ENCODE measurements around the gene WASHC4.

WASHC4 gene

GRCh38 chr12:105194947-105195346 is 87.4 kb downstream of the WASHC4 start:
- H3K9ac ChIP-seq (ENCODE audit: low read depth, low read length), result no peak overlapping the region
- H2AFZ ChIP-seq (ENCODE audit: low read depth, low read length), result no peak overlapping the region
- no peaks in the 10 kb centered on the region for H3K9me3 ChIP-seq (ENCODE audit: insufficient read depth, low read length, severe bottlenecking)
- H3K36me3 ChIP-seq (ENCODE audit: insufficient read depth, low read length), result peaks cover 66% of the 10 kb centered on the region
- TF ChIP-seq CTCF (IDR thresholded peaks at IDR 0.05; ENCODE audit: borderline replicate concordance, extremely low read depth, low read length, poor library complexity, severe bottlenecking), result no peak
- no peak for TF ChIP-seq EZH2 (IDR thresholded peaks at IDR 0.05; ENCODE audit: borderline replicate concordance, low read depth, low read length, severe bottlenecking)
- H3K4me1 ChIP-seq (ENCODE audit: insufficient read depth, low read length), result no peaks in the 10 kb centered on the region
- no peak overlapping the region for H3K4me3 ChIP-seq (ENCODE audit: low read depth in 1 of 2, low read length in 2 of 2)
- H3K4me2 ChIP-seq (ENCODE audit: insufficient read depth, low read length), result no peak overlapping the region
- no peaks in the 10 kb centered on the region for H3K27me3 ChIP-seq (ENCODE audit: insufficient read depth, low read length, poor library complexity)
- no peaks in the 10 kb centered on the region for H3K79me2 ChIP-seq (ENCODE audit: insufficient read depth, low read length)
- no peak for ATAC-seq (ENCODE audit: insufficient read depth, low read depth)
- H3K27ac ChIP-seq (ENCODE audit: low read length), result no peak overlapping the region
- no peak for DNase-seq
- H4K20me1 ChIP-seq (ENCODE audit: insufficient read depth, low read length), result no peaks in the 10 kb centered on the region

- H3K79me2 ChIP-seq (ENCODE audit: insufficient read depth, low read length), result no peaks in the 10 kb centered on the region
- H3K27ac ChIP-seq (ENCODE audit: low read length), result no peak overlapping the region
- ATAC-seq (ENCODE audit: insufficient read depth, low read depth) (no peak), DNase-seq (no peak)
- H3K36me3 ChIP-seq (ENCODE audit: insufficient read depth, low read length), result peaks cover 58% of the 10 kb centered on the region
- H3K27me3 ChIP-seq (ENCODE audit: insufficient read depth, low read length, poor library complexity), result no peaks in the 10 kb centered on the region
- H3K4me3 ChIP-seq (ENCODE audit: low read depth in 1 of 2, low read length in 2 of 2), result no peak overlapping the region
- H3K4me1 ChIP-seq (ENCODE audit: insufficient read depth, low read length), result no peaks in the 10 kb centered on the region
- no peak overlapping the region for H3K4me2 ChIP-seq (ENCODE audit: insufficient read depth, low read length)
- H4K20me1 ChIP-seq (ENCODE audit: insufficient read depth, low read length), result no peaks in the 10 kb centered on the region
- no peak overlapping the region for H3K9ac ChIP-seq (ENCODE audit: low read depth, low read length)
- TF ChIP-seq CTCF (IDR thresholded peaks at IDR 0.05; ENCODE audit: borderline replicate concordance, extremely low read depth, low read length, poor library complexity, severe bottlenecking) (no peak), EZH2 (IDR thresholded peaks at IDR 0.05; ENCODE audit: borderline replicate concordance, low read depth, low read length, severe bottlenecking) (no peak)
- no peak overlapping the region for H2AFZ ChIP-seq (ENCODE audit: low read depth, low read length)
- H3K9me3 ChIP-seq (ENCODE audit: insufficient read depth, low read length, severe bottlenecking), result no peaks in the 10 kb centered on the region
These were observed 88.6 kb downstream of the WASHC4 start for GRCh38 chr12:105196090-105196489.

GRCh38 chr12:105198961-105199360 is 91.4 kb downstream of the WASHC4 start:
- DNase-seq (no peak), ATAC-seq (ENCODE audit: insufficient read depth, low read depth) (no peak)
- TF ChIP-seq EZH2 (IDR thresholded peaks at IDR 0.05; ENCODE audit: borderline replicate concordance, low read depth, low read length, severe bottlenecking), result no peak
- no peak for TF ChIP-seq CTCF (IDR thresholded peaks at IDR 0.05; ENCODE audit: borderline replicate concordance, extremely low read depth, low read length, poor library complexity, severe bottlenecking)
- Histone ChIP-seq H3K4me1 (ENCODE audit: insufficient read depth, low read length) (no peaks in the 10 kb centered on the region), H3K4me3 (ENCODE audit: low read depth in 1 of 2, low read length in 2 of 2) (no peak overlapping the region), H3K9me3 (ENCODE audit: insufficient read depth, low read length, severe bottlenecking) (no peaks in the 10 kb centered on the region), H3K79me2 (ENCODE audit: insufficient read depth, low read length) (no peaks in the 10 kb centered on the region), H3K9ac (ENCODE audit: low read depth, low read length) (no peak overlapping the region), H3K27me3 (ENCODE audit: insufficient read depth, low read length, poor library complexity) (no peaks in the 10 kb centered on the region), H3K36me3 (ENCODE audit: insufficient read depth, low read length) (peaks cover 45% of the 10 kb centered on the region), H2AFZ (ENCODE audit: low read depth, low read length) (no peak overlapping the region), H3K4me2 (ENCODE audit: insufficient read depth, low read length) (no peak overlapping the region), H3K27ac (ENCODE audit: low read length) (no peak overlapping the region), H4K20me1 (ENCODE audit: insufficient read depth, low read length) (no peaks in the 10 kb centered on the region)

GRCh38 chr12:105200385-105200784 is 92.9 kb downstream of the WASHC4 start:
- H3K4me2 ChIP-seq (ENCODE audit: insufficient read depth, low read length), result no peak overlapping the region
- TF ChIP-seq CTCF (IDR thresholded peaks at IDR 0.05; ENCODE audit: borderline replicate concordance, extremely low read depth, low read length, poor library complexity, severe bottlenecking), result no peak
- no peak for TF ChIP-seq EZH2 (IDR thresholded peaks at IDR 0.05; ENCODE audit: borderline replicate concordance, low read depth, low read length, severe bottlenecking)
- ATAC-seq (ENCODE audit: insufficient read depth, low read depth), result no peak
- H2AFZ ChIP-seq (ENCODE audit: low read depth, low read length), result no peak overlapping the region
- H3K4me3 ChIP-seq (ENCODE audit: low read depth in 1 of 2, low read length in 2 of 2), result no peak overlapping the region
- no peak overlapping the region for H3K9ac ChIP-seq (ENCODE audit: low read depth, low read length)
- no peaks in the 10 kb centered on the region for H3K79me2 ChIP-seq (ENCODE audit: insufficient read depth, low read length)
- H3K9me3 ChIP-seq (ENCODE audit: insufficient read depth, low read length, severe bottlenecking), result no peaks in the 10 kb centered on the region
- H3K27me3 ChIP-seq (ENCODE audit: insufficient read depth, low read length, poor library complexity), result no peaks in the 10 kb centered on the region
- no peak for DNase-seq
- peaks cover 49% of the 10 kb centered on the region for H3K36me3 ChIP-seq (ENCODE audit: insufficient read depth, low read length)
- no peak overlapping the region; the same call in 1 of the 2 replicates for H3K27ac ChIP-seq (ENCODE audit: low read length)
- H4K20me1 ChIP-seq (ENCODE audit: insufficient read depth, low read length), result no peaks in the 10 kb centered on the region
- H3K4me1 ChIP-seq (ENCODE audit: insufficient read depth, low read length), result no peaks in the 10 kb centered on the region
